NCI-H2081 (cell line): Measurements from ENCODE around the gene CCKAR.

ENCODE experiments used
- DNase-seq, 2 experiments: peaks; one replicate each; lab custom pipeline; 2025; lab: John Stamatoyannopoulos, UW

Gene CCKAR

GRCh38 chr4:26459756-26460530, 30.3 kb downstream of the CCKAR start:
- DNase-seq: no peak

GRCh38 chr4:26459054-26459755, 31.1 kb downstream of the CCKAR start:
- DNase-seq: peak; percentile 38 to 73

GRCh38 chr4:26458157-26458561, 32.1 kb downstream of the CCKAR start:
- no peak for DNase-seq

GRCh38 chr4:26457412-26457811, 32.9 kb downstream of the CCKAR start:
- no peak for DNase-seq

- no peak for DNase-seq
Measured at GRCh38 chr4:26455571-26455970, 34.7 kb downstream of the CCKAR start.

GRCh38 chr4:26454961-26455360, 35.3 kb downstream of the CCKAR start:
- DNase-seq: no peak

- DNase-seq: peak; percentile 76 to 90
Measured at GRCh38 chr4:26452565-26453531, 37.4 kb downstream of the CCKAR start.

- DNase-seq: no peak
Measured at GRCh38 chr4:26451597-26451996, 38.7 kb downstream of the CCKAR start.

- DNase-seq: no peak
Measured at GRCh38 chr4:26450418-26450817, 39.9 kb downstream of the CCKAR start.

GRCh38 chr4:26447378-26447777, 42.9 kb downstream of the CCKAR start:
- DNase-seq: no peak

GRCh38 chr4:26441771-26442170, 48.5 kb downstream of the CCKAR start:
- DNase-seq: no peak

- DNase-seq: no peak
Measured at GRCh38 chr4:26441102-26441501, 49.2 kb downstream of the CCKAR start.

- DNase-seq: no peak
Measured at GRCh38 chr4:26434030-26434639, 56.1 kb downstream of the CCKAR start.

GRCh38 chr4:26433556-26433955, 56.7 kb downstream of the CCKAR start:
- DNase-seq: no peak

- DNase-seq: no peak
Measured at GRCh38 chr4:26432419-26432818, 57.9 kb downstream of the CCKAR start.

GRCh38 chr4:26431461-26432180, 58.7 kb downstream of the CCKAR start:
- no peak for DNase-seq
